Measurements from ENCODE around the gene TRIM8. TPM values are rescaled to one million over a fixed set of nuclear protein-coding genes. Genes with fewer than 3 reads are reported as not detected.

Gene TRIM8
- total and polyA plus RNA-seq, 9 of the 15 experiments (the other 6 are each of a cell fraction or from before 2014, with no cell fraction given) = 1.7 to 26.0 (median 9.1) TPM

DNA sequence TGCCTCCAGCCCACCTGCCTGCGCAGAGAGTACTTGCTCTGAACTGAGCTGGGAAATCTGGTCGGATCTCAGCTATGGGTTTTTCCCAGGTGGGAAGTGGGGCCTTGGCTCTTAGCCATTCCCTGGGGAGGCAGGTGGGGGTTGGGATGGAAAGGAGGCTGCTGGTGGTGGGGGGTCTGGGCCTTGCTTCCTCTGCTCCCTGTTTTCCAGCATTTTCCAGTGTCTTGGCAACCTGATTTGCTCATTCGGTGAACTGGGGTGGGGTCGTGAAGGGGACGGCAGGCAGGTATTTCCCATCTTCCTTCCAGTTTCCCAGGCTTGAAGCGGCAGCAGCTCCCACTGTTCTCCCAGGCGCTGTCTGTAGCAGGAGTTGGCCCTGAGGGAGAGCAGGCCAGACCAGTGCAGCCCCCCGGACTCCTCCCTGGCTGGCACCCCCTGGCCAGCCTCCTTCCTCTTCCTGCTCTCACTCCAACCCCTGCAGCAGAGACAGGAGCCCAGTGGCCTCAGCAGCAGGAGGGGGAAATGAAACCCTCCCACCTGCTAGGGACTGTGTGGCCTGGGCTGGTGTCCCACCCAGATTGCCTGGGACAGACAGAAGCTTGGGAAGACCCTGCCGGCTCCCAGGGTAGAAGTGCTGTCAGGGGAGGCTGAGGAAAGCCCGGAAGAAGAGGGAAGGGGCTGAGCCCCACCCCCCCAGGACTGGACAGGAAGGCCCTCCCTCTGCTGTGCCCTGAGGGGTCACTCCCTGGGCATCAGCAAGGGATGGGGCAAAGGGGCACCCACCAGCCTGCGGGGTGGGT is 6.6 kb downstream of the TRIM8 start:
- Histone ChIP-seq H3K4me3 (no peak overlapping the region), H3K79me2 (ENCODE audit: control insufficient read depth, insufficient read depth, low read length) (peaks cover 71% of the 10 kb centered on the region), H3K9me3 (replicated peaks; ENCODE audit: control insufficient read depth, insufficient read depth, low read depth, low read length) (no peaks in the 10 kb centered on the region), H3K4me1 (replicated peaks in 1 of 2; ENCODE audit: control insufficient read depth in 2 of 2, insufficient read depth in 2 of 2, low read length in 2 of 2) (peaks cover 3 to 54% of the 10 kb centered on the region in 2 experiments; a peak in 4 of 5 replicates), H3K9me1 (ENCODE audit: control insufficient read depth, insufficient read depth, low read length) (peaks cover 2% of the 10 kb centered on the region), H3K27ac (ENCODE audit: extremely low read depth, low read depth, low read length) (no peak overlapping the region), H3K9ac (ENCODE audit: insufficient read depth in 1 of 2, low read depth in 2 of 2, low read length in 2 of 2) (peak overlapping the region in 1 of 2 experiments; percentile 45; a peak in 2 of 4 replicates), H2AFZ (ENCODE audit: low read depth, low read length) (no peak overlapping the region), H3K36me3 (ENCODE audit: control insufficient read depth, insufficient read depth, low read length) (peaks cover 37% of the 10 kb centered on the region; the same call in 2 of the 3 replicates), H3K27me3 (ENCODE audit: control insufficient read depth in 2 of 2, insufficient read depth in 2 of 2, low read length in 2 of 2) (no peaks in the 10 kb centered on the region), H3K4me2 (ENCODE audit: insufficient read depth, low read length) (no peak overlapping the region), H4K20me1 (replicated peaks; ENCODE audit: control insufficient read depth, insufficient read depth, low read length) (0 out of 2 replicates have a peak, but pooled peaks cover 4% of the 10 kb centered on the region)
- FAIRE-seq = no peak
- in situ Hi-C loops (cut with MboI) = no loop called here
- ChIA-PET CTCF (ENCODE audit: low intra/inter-chr PET ratio) (no interaction called here), POLR2A (interaction anchor here (1.0 to 1.2 kb wide), 2 partner anchors 8 to 10 kb away, joined by 3 to 4 read pairs; no protein-coding TSS in a partner anchor)
- no TSS peak for BruUV-seq (replicated peaks)
- intact Hi-C loops (cut with micrococcal nuclease) = no loop called here
- no peak for DNase-seq (ENCODE audit: extremely low read depth in 1 of 4, low spot score in 3 of 4)
- WGBS (ENCODE audit: insufficient coverage, low coverage, missing lambda C conversion rate) = 87% methylated on average over 5 of the region's 11 CpGs
- ATAC-seq = no peak
- TF ChIP-seq SNRNP70 (optimal IDR thresholded peaks at IDR 0.05; ENCODE audit: low read depth, low read length) (no peak), ZNF436 (CRISPR knock-in tag; IDR thresholded peaks at IDR 0.05) (no peak), FOXK2 (conservative IDR thresholded peaks at IDR 0.05 in 1 of 2, IDR thresholded peaks at IDR 0.05 in 1 of 2; ENCODE audit: low read depth in 2 of 2) (no peak), ZNF224 (CRISPR knock-in tag; IDR thresholded peaks at IDR 0.05) (no peak), PCBP2 (IDR thresholded peaks at IDR 0.05; ENCODE audit: low read depth, low read length, poor library complexity, severe bottlenecking) (no peak), SIX5 (IDR thresholded peaks at IDR 0.05; ENCODE audit: borderline replicate concordance in 1 of 2, insufficient read depth in 1 of 2, low read depth in 1 of 2, low read length in 2 of 2) (no peak), CREBBP (IDR thresholded peaks at IDR 0.05; ENCODE audit: low read depth, low read length) (no peak), ZKSCAN8 (CRISPR knock-in tag; IDR thresholded peaks at IDR 0.05) (no peak), HDAC6 (IDR thresholded peaks at IDR 0.05; ENCODE audit: low read depth, low read length) (no peak), ZFX (CRISPR knock-in tag; IDR thresholded peaks at IDR 0.05) (no peak)
- TF ChIP-seq, protein P1, sequence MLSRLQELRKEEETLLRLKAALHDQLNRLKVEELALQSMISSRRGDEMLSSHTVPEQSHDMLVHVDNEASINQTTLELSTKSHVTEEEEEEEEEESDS (CRISPR knock-in tag; IDR thresholded peaks at IDR 0.05) = no peak
- TF ChIP-seq, protein P2, sequence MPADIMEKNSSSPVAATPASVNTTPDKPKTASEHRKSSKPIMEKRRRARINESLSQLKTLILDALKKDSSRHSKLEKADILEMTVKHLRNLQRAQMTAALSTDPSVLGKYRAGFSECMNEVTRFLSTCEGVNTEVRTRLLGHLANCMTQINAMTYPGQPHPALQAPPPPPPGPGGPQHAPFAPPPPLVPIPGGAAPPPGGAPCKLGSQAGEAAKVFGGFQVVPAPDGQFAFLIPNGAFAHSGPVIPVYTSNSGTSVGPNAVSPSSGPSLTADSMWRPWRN (IDR thresholded peaks at IDR 0.05; ENCODE audit: low read depth) = no peak
- TF ChIP-seq, protein P3, sequence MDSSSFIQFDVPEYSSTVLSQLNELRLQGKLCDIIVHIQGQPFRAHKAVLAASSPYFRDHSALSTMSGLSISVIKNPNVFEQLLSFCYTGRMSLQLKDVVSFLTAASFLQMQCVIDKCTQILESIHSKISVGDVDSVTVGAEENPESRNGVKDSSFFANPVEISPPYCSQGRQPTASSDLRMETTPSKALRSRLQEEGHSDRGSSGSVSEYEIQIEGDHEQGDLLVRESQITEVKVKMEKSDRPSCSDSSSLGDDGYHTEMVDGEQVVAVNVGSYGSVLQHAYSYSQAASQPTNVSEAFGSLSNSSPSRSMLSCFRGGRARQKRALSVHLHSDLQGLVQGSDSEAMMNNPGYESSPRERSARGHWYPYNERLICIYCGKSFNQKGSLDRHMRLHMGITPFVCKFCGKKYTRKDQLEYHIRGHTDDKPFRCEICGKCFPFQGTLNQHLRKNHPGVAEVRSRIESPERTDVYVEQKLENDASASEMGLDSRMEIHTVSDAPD (CRISPR knock-in tag; IDR thresholded peaks at IDR 0.05) = no peak
- TF ChIP-seq, protein P4, sequence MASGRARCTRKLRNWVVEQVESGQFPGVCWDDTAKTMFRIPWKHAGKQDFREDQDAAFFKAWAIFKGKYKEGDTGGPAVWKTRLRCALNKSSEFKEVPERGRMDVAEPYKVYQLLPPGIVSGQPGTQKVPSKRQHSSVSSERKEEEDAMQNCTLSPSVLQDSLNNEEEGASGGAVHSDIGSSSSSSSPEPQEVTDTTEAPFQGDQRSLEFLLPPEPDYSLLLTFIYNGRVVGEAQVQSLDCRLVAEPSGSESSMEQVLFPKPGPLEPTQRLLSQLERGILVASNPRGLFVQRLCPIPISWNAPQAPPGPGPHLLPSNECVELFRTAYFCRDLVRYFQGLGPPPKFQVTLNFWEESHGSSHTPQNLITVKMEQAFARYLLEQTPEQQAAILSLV (tag; IDR thresholded peaks at IDR 0.05) = no peak
- TF ChIP-seq, protein P5, sequence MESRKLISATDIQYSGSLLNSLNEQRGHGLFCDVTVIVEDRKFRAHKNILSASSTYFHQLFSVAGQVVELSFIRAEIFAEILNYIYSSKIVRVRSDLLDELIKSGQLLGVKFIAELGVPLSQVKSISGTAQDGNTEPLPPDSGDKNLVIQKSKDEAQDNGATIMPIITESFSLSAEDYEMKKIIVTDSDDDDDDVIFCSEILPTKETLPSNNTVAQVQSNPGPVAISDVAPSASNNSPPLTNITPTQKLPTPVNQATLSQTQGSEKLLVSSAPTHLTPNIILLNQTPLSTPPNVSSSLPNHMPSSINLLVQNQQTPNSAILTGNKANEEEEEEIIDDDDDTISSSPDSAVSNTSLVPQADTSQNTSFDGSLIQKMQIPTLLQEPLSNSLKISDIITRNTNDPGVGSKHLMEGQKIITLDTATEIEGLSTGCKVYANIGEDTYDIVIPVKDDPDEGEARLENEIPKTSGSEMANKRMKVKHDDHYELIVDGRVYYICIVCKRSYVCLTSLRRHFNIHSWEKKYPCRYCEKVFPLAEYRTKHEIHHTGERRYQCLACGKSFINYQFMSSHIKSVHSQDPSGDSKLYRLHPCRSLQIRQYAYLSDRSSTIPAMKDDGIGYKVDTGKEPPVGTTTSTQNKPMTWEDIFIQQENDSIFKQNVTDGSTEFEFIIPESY (CRISPR knock-in tag; IDR thresholded peaks at IDR 0.05) = no peak
